Sigmoid colon (tissue), 7 donors: ENCODE data around the gene FAM89A. TPM values are rescaled to one million over a fixed set of nuclear protein-coding genes. Genes with fewer than 3 reads are reported as not detected.
"Not testable (repeated sequence)": the region's sequence is repeated elsewhere in the genome, so short reads cannot be mapped to it uniquely, and the experiment has no call there.

ENCODE experiments used
- DNase-seq: peaks from one replicate; pipeline ENCODE4 v3.0.0-alpha.2; 2019
- H3K27ac ChIP-seq, 4 donors: fragments of 200-600 bp; sonication (generic); one replicate each; pipeline ENCODE4 v1.5.1; 2016 to 2019; ENCODE audit warnings: mild to moderate bottlenecking in 1 of 4
- H3K27me3 ChIP-seq, 3 donors: fragments of 200-600 bp; sonication (generic); one replicate each; pipeline ENCODE4 v1.5.1; 2019; ENCODE audit warnings: mild to moderate bottlenecking in 1 of 3
- H3K36me3 ChIP-seq, 4 donors: fragments of 200-600 bp; sonication (generic); one replicate each; pipeline ENCODE4 v1.5.1; 2016 to 2019
- H3K4me1 ChIP-seq, 4 donors: fragments of 200-600 bp; sonication (generic); one replicate each; pipeline ENCODE4 v1.5.1; 2017 to 2019
- H3K4me3 ChIP-seq, 4 donors: fragments of 200-600 bp; sonication (generic); one replicate each; pipeline ENCODE4 v1.5.1; 2017 to 2019; ENCODE audit warnings: mild to moderate bottlenecking in 2 of 4, moderate library complexity in 1 of 4
- H3K9me3 ChIP-seq, 4 donors: fragments of 200-600 bp in 3 of 4; sonication (generic) in 3 of 4; one replicate each; pipeline versions ENCODE4 v1.5.1 to v1.6.1; 2013 to 2019
- EP300 ChIP-seq, 4 donors: sonication (generic); formaldehyde crosslinking; IDR thresholded peaks; one replicate each; pipeline ENCODE4 v1.6.1; 2017; ENCODE audit warnings: antibody characterized with exemption in 4 of 4
- POLR2A ChIP-seq, 2 donors: fragments of 450-650 bp; IDR thresholded peaks; one replicate each; pipeline ENCODE4 v1.6.1; 2016; ENCODE audit warnings: antibody characterized with exemption in 2 of 2, mild to moderate bottlenecking in 2 of 2, moderate library complexity in 2 of 2
- POLR2AphosphoS5 ChIP-seq, 4 donors: sonication (generic); formaldehyde crosslinking; IDR thresholded peaks; one replicate each; pipeline ENCODE4 v1.6.1; 2017; ENCODE audit warnings: antibody characterized with exemption in 4 of 4
- WGBS, 2 donors: extraction: QIAGEN DNeasy Blood & Tissue Kit; methylation state at CpG; one replicate each; pipeline ENCODE4 v1.1.7; 2013; 5-methylcytosine and 5-hydroxymethylcytosine counted together
- intact Hi-C: fragments of 100-400 bp; cut with DNase I; formaldehyde crosslinking; loops from one replicate; pipeline ENCODE4 v1.15.1; 2023
- polyA plus RNA-seq, 3 donors: library from polyadenylated mRNA; stranded (reverse); fragments of 200-250 nt; gene quantifications; one replicate each; pipeline ENCODE4 v1.2.3, GENCODE V29; 2013
- total RNA-seq, 4 donors: library from RNA; depleted of rRNA; stranded (reverse); fragments of >200 nt; gene quantifications; one replicate each; pipeline ENCODE4 v1.1.0, GENCODE V29; 2016
- TF ChIP-seq, protein P1 (sequence below), 4 experiments: fragments of 450-650 bp in 3 of 4; fragments of 200-600 bp in 1 of 4; IDR thresholded peaks; one replicate each; pipeline ENCODE4 v1.5.1; 2016 to 2019; ENCODE audit warnings: antibody characterized with exemption in 4 of 4, mild to moderate bottlenecking in 3 of 4, moderate library complexity in 2 of 4
- donor health status: healthy with polysubstance abuse.
- donor health status: Bipolar disorder and iron deficiency.
- donor health status: healthy.

FAM89A gene
- total and polyA plus RNA-seq, 7 donors: 2.3 to 9.9 (median 5.8) TPM

DNA sequence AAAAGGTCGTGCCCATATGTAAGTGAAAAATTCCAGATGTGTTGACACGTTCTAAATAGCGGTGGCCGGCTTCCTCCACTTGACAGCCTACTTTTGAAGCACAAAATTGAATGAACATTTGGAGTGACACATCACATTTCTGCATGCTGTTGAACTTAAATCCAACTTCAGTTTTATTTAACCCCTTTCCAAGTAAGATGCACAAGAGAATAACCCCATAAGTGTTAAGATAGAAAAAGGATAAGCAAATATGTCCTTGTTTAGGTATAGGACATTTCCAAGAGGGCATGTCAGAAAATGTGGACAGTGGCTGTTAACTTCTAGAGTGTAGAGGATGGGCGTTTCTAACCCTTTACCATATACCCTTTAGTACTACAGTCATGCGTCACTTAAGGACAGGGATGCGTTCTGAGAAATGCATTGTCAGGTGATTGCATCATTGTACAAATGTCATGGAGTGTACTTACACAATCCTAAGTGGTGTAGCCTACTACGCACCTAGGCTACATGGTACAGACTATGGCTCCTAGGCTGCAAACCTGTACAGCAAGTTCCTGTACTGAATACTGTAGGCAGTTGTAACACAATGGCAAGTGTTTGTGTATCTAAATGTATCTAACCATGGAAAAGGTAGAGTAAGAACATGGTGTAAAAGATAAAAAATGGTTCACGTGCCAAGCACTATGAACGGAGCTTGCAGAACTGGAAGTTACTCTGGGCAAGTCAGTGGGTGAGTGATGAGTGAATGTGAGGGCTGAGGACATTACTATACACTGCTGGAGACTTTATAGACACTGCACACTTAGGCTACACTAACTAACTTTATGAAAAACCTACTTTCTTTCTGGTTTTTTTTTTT lies 9.3 kb upstream of the FAM89A start:
- Histone ChIP-seq H3K4me1 (peaks cover 0 to 8% (median 0%) of the 10 kb centered on the region in 4 donors), H3K27ac (no peak overlapping the region), H3K9me3 (peaks cover 0 to 6% (median 0%) of the 10 kb centered on the region in 4 donors), H3K27me3 (no peaks in the 10 kb centered on the region), H3K4me3 (no peak overlapping the region), H3K36me3 (no peaks in the 10 kb centered on the region)
- DNase-seq: no peak
- TF ChIP-seq POLR2A (IDR thresholded peaks at IDR 0.05) (no peak), EP300 (IDR thresholded peaks at IDR 0.05) (no peak), POLR2AphosphoS5 (IDR thresholded peaks at IDR 0.05) (no peak)
- TF ChIP-seq, protein P1, sequence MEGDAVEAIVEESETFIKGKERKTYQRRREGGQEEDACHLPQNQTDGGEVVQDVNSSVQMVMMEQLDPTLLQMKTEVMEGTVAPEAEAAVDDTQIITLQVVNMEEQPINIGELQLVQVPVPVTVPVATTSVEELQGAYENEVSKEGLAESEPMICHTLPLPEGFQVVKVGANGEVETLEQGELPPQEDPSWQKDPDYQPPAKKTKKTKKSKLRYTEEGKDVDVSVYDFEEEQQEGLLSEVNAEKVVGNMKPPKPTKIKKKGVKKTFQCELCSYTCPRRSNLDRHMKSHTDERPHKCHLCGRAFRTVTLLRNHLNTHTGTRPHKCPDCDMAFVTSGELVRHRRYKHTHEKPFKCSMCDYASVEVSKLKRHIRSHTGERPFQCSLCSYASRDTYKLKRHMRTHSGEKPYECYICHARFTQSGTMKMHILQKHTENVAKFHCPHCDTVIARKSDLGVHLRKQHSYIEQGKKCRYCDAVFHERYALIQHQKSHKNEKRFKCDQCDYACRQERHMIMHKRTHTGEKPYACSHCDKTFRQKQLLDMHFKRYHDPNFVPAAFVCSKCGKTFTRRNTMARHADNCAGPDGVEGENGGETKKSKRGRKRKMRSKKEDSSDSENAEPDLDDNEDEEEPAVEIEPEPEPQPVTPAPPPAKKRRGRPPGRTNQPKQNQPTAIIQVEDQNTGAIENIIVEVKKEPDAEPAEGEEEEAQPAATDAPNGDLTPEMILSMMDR (IDR thresholded peaks at IDR 0.05): no peak
- 70 to 72% methylated on average over 10 of the region's 10 CpGs for WGBS, 2 donors
- intact Hi-C loops: no loop called here

GRCh38 chr1:231048419-231048818 lies 8.4 kb upstream of the FAM89A start:
- intact Hi-C loops, H3K9me3 ChIP-seq, H3K4me3 ChIP-seq, H3K36me3 ChIP-seq, H3K27me3 ChIP-seq, H3K27ac ChIP-seq, DNase-seq, H3K4me1 ChIP-seq: not testable (repeated sequence)
- WGBS, 2 donors: 86 to 88% methylated on average over 9 of the region's 9 CpGs

DNA sequence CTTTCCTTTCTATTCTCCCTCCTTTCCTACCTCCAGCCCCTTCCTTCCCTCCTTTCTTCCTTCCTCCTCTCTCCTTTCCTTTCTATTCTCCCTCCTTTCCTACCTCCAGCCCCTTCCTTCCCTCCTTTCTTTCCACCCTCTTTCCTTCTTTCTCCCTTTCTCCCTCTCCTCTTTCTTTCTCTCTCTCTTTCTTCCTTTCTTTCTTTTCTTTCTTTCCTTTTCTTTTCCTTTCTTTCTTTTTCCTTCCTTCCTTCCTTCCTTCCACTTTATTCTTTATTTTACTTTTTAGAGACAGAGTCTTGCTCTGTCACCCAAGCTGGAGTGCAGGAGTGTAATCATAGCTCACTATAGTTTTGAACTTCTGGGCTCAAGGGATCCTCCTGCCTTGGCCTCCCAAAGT lies 7.5 kb upstream of the FAM89A start:
- intact Hi-C loops, H3K4me1 ChIP-seq, H3K4me3 ChIP-seq, H3K9me3 ChIP-seq, H3K27me3 ChIP-seq, H3K27ac ChIP-seq, DNase-seq, H3K36me3 ChIP-seq: not testable (repeated sequence)

GRCh38 chr1:231046730-231047395 lies 6.8 kb upstream of the FAM89A start:
- TF ChIP-seq POLR2A (IDR thresholded peaks at IDR 0.05) (no peak), EP300 (IDR thresholded peaks at IDR 0.05) (no peak), POLR2AphosphoS5 (IDR thresholded peaks at IDR 0.05) (no peak)
- TF ChIP-seq, protein P1 (IDR thresholded peaks at IDR 0.05): no peak
- no peaks in the 10 kb centered on the region for H3K27me3 ChIP-seq
- H3K4me1 ChIP-seq: no peaks in the 10 kb centered on the region
- intact Hi-C loops: no loop called here
- H3K9me3 ChIP-seq: peaks cover 0 to 6% (median 0%) of the 10 kb centered on the region in 4 donors
- no peak overlapping the region for H3K27ac ChIP-seq
- H3K36me3 ChIP-seq: no peaks in the 10 kb centered on the region
- no peak overlapping the region for H3K4me3 ChIP-seq
- WGBS, 2 donors: 60 to 75% methylated on average over 2 of the region's 2 CpGs
- no peak for DNase-seq

- H3K4me3 ChIP-seq, H3K27me3 ChIP-seq, H3K9me3 ChIP-seq, DNase-seq, H3K4me1 ChIP-seq, H3K36me3 ChIP-seq, intact Hi-C loops, H3K27ac ChIP-seq: not testable (repeated sequence)
- WGBS, 2 donors: 86 to 87% methylated on average over 10 of the region's 10 CpGs
These were observed 6.1 kb upstream of the FAM89A start for GRCh38 chr1:231045921-231046729.

DNA sequence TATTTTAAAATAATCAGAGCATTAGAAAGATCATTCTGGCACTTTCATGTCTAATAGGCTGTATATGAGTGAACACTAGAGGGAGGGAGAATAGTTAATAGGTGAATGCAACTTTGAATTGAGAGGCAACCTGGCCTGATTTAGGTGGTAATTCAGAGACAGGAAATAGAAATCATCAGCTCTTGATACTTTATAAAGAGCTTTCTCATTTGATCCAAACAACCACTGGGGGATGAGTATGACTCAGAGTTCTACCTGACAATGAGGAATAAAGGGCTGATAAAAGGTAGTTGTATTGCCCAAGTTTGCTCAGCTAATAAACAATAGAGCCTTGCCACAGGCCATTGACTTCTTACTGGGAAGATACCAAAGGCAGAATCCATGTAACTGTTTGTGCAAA lies 5.2 kb upstream of the FAM89A start:
- Histone ChIP-seq H3K27me3 (peaks cover 0 to 10% (median 7%) of the 10 kb centered on the region in 3 donors), H3K4me1 (peaks cover 0 to 10% (median 9%) of the 10 kb centered on the region in 4 donors), H3K4me3 (no peak overlapping the region), H3K9me3 (peaks cover 0 to 6% (median 0%) of the 10 kb centered on the region in 4 donors), H3K36me3 (no peaks in the 10 kb centered on the region), H3K27ac (no peak overlapping the region)
- intact Hi-C loops: no loop called here
- TF ChIP-seq, protein P1 (IDR thresholded peaks at IDR 0.05): no peak
- TF ChIP-seq EP300 (IDR thresholded peaks at IDR 0.05): no peak
- TF ChIP-seq POLR2AphosphoS5 (IDR thresholded peaks at IDR 0.05): no peak
- no peak for TF ChIP-seq POLR2A (IDR thresholded peaks at IDR 0.05)
- DNase-seq: no peak
